RWPE2 (cell line): Measurements from ENCODE around the gene GIT2.

Experiments
- ATAC-seq: fragments of 200-7000 bp; cut with Tn5 transposase; 3 replicates; pipeline ENCODE4 v1.9.1; 2021; ENCODE audit warnings: low read depth
- DNase-seq: peaks from one replicate; pipeline ENCODE4 v3.0.0-alpha.2; 2020; ENCODE audit warnings: low spot score
- H3K27ac ChIP-seq: fragments of 450-650 bp; 2 replicates; pipeline ENCODE4 v1.5.1; 2017; ENCODE audit warnings: mild to moderate bottlenecking; ENCODE audit not compliant: poor library complexity, severe bottlenecking
- H3K27me3 ChIP-seq: fragments of 250-450 bp; sonication (Bioruptor Pico); 2 replicates; pipeline ENCODE4 v1.5.1; 2021; ENCODE audit warnings: mild to moderate bottlenecking, moderate library complexity; ENCODE audit not compliant: insufficient read depth, poor library complexity, severe bottlenecking
- H3K36me3 ChIP-seq: fragments of 250-450 bp; sonication (Bioruptor Pico); 2 replicates; pipeline ENCODE4 v1.5.1; 2020; ENCODE audit warnings: low read depth, mild to moderate bottlenecking, moderate library complexity
- H3K4me1 ChIP-seq: fragments of 250-450 bp; sonication (Bioruptor Pico); 2 replicates; pipeline ENCODE4 v1.5.1; 2021; ENCODE audit warnings: mild to moderate bottlenecking, moderate library complexity; ENCODE audit not compliant: insufficient read depth, poor library complexity, severe bottlenecking
- H3K4me3 ChIP-seq: fragments of 250-450 bp; sonication (Bioruptor Pico); 2 replicates; pipeline ENCODE4 v1.5.1; 2021; ENCODE audit warnings: mild to moderate bottlenecking, moderate library complexity; ENCODE audit not compliant: severe bottlenecking
- H3K9me3 ChIP-seq: fragments of 250-450 bp; sonication (Bioruptor Pico); 2 replicates; pipeline ENCODE4 v1.5.1; 2021; ENCODE audit warnings: mild to moderate bottlenecking, moderate library complexity; ENCODE audit not compliant: severe bottlenecking
- TF ChIP-seq, protein P1 (sequence below): fragments of 450-650 bp; IDR thresholded peaks from one replicate; pipeline ENCODE4 v1.5.1; 2017; ENCODE audit warnings: mild to moderate bottlenecking, moderate library complexity; ENCODE audit not compliant: poor library complexity, severe bottlenecking

Gene GIT2, protein sequence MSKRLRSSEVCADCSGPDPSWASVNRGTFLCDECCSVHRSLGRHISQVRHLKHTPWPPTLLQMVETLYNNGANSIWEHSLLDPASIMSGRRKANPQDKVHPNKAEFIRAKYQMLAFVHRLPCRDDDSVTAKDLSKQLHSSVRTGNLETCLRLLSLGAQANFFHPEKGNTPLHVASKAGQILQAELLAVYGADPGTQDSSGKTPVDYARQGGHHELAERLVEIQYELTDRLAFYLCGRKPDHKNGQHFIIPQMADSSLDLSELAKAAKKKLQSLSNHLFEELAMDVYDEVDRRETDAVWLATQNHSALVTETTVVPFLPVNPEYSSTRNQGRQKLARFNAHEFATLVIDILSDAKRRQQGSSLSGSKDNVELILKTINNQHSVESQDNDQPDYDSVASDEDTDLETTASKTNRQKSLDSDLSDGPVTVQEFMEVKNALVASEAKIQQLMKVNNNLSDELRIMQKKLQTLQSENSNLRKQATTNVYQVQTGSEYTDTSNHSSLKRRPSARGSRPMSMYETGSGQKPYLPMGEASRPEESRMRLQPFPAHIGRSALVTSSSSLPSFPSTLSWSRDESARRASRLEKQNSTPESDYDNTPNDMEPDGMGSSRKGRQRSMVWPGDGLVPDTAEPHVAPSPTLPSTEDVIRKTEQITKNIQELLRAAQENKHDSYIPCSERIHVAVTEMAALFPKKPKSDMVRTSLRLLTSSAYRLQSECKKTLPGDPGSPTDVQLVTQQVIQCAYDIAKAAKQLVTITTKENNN

DNA sequence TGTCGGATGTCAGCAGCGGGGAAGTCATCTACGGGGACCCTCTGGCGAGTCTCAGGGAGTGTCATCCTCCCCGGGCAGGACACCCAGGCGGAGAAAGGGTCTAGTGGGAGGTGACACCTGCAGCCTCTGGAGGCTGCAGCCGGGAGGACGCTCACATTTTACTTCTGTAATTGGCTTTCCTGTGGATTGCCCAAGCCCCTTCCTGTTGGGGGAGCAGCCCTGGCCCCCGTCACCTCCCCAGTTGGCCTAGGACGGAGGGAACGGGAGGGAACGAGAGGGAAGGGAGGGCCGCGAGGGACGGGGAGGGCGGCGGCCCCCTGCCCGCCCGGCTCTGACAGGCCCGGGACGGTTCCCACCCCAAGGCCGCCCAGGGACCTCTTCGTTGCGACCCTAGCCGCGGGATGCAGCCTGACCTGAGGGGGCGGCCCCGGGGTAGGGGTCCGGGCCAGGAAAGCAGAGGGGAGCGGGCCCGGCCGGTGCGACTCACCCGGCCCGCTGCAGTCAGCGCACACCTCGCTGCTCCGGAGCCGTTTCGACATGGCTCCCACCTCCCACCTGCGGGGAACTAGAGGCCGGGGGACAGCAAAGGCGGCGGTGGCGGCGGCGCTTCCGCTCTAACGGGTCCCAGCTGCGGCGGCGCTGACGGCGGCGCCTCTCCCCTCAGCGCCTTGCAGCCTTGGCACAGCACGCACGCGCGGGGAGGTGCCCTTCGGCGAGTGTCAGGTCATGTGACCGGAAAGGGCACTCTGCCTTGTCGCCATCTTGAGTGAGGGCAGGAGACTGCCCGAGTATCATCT is at the start of gene GIT2:
Gene GIT2, minus strand, starts transcription at position 683 of the 797 bp plus-strand sequence. Its CDS starts 144 bp downstream, at position 539.
- Histone ChIP-seq H3K27ac (peak within 1 kb of the TSS; percentile 49), H3K9me3 (no peaks in the 10 kb centered on the region), H3K27me3 (no peaks in the 10 kb centered on the region), H3K4me3 (peak within 1 kb of the TSS; percentile 67), H3K36me3 (peaks cover 9% of the 10 kb centered on the region), H3K4me1 (peaks cover 12% of the 10 kb centered on the region)
- TF ChIP-seq, protein P1, sequence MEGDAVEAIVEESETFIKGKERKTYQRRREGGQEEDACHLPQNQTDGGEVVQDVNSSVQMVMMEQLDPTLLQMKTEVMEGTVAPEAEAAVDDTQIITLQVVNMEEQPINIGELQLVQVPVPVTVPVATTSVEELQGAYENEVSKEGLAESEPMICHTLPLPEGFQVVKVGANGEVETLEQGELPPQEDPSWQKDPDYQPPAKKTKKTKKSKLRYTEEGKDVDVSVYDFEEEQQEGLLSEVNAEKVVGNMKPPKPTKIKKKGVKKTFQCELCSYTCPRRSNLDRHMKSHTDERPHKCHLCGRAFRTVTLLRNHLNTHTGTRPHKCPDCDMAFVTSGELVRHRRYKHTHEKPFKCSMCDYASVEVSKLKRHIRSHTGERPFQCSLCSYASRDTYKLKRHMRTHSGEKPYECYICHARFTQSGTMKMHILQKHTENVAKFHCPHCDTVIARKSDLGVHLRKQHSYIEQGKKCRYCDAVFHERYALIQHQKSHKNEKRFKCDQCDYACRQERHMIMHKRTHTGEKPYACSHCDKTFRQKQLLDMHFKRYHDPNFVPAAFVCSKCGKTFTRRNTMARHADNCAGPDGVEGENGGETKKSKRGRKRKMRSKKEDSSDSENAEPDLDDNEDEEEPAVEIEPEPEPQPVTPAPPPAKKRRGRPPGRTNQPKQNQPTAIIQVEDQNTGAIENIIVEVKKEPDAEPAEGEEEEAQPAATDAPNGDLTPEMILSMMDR = no peak
- ATAC-seq (peak; percentile 68), DNase-seq (peak; percentile 91)

DNA sequence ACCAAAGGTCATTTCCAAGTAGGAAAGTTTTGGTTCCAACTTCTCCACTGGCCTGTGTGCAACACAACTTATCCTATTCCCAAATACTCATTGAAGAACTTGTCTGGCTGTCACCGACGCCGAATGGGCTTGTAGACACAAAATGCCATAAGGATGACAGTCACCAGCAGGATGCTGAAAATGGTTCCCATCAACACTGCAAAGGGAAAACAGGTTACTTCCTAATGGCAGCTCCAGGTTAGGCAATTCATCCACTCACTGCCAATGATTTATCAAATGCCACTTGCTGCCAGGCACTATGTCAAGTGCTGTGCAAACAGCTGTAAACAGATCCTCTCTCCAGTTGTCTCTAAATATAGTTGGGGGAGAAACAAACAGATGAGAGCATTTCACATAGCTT is 46.1 kb upstream of the GIT2 start:
- DNase-seq = no peak
- Histone ChIP-seq H3K4me1 (peaks cover 20% of the 10 kb centered on the region), H3K27ac (no peak overlapping the region), H3K4me3 (no peak overlapping the region), H3K9me3 (no peaks in the 10 kb centered on the region), H3K27me3 (no peaks in the 10 kb centered on the region), H3K36me3 (peaks cover 21% of the 10 kb centered on the region)
- ATAC-seq = no peak
- TF ChIP-seq, protein P1 = no peak

GRCh38 chr12:110039085-110039807 is 43.1 kb upstream of the GIT2 start:
- Histone ChIP-seq H3K27ac (peak overlapping the region; percentile 95), H3K27me3 (no peaks in the 10 kb centered on the region), H3K4me1 (peaks cover 20% of the 10 kb centered on the region), H3K36me3 (peaks cover 31% of the 10 kb centered on the region), H3K9me3 (no peaks in the 10 kb centered on the region), H3K4me3 (no peak overlapping the region)
- DNase-seq (no peak), ATAC-seq (peak; percentile 94)
- TF ChIP-seq, protein P1 = no peak

DNA sequence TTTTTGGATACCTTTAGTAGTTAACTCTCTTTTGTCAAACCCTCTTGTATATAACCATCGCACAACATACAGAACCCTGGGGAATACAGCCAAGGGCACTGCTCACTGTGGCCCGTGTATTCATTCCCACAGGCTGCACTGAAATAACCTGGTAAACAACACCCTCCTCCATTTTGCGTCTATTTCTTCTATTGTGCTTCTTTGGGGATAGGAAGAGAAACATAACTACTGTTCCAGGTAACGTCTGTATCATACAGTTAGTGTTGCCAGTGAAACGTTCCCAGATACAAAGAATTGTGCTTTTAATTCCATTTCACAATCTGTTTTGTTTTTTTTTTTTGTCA is 42.5 kb upstream of the GIT2 start:
- Histone ChIP-seq H3K27me3 (no peaks in the 10 kb centered on the region), H3K9me3 (no peaks in the 10 kb centered on the region), H3K27ac (peak overlapping the region; percentile 95), H3K4me3 (no peak overlapping the region), H3K36me3 (peaks cover 35% of the 10 kb centered on the region), H3K4me1 (peaks cover 20% of the 10 kb centered on the region)
- ATAC-seq (no peak), DNase-seq (no peak)
- TF ChIP-seq, protein P1 = no peak
